OCI-M2 (cell line): ENCODE measurements around the gene CHN2.

Experiments used
- DNase-seq: peaks from one replicate; lab custom pipeline; 2025; ENCODE audit not compliant: unreplicated experiment; lab: John Stamatoyannopoulos, UW

The CHN2 gene

DNA sequence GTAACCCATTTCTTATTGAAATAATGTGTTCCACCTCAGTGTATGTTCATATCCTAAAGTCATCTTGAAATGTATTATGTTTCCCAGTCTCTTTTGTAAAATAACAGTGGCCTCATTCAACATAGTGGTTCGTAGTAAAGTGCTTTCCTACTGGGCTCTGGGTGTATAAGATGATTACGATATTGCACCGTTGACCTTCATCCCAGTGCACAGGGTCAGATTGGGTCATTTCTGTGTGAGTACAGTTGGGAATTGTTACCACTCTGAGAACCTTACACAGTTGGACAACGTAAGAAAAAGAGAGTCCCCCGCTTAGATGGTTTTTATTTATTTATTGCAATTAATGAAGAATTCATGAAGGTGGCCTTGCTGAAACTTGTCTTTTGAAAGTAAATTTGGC lies 135.6 kb downstream of the CHN2 start:
- DNase-seq = no peak

DNA sequence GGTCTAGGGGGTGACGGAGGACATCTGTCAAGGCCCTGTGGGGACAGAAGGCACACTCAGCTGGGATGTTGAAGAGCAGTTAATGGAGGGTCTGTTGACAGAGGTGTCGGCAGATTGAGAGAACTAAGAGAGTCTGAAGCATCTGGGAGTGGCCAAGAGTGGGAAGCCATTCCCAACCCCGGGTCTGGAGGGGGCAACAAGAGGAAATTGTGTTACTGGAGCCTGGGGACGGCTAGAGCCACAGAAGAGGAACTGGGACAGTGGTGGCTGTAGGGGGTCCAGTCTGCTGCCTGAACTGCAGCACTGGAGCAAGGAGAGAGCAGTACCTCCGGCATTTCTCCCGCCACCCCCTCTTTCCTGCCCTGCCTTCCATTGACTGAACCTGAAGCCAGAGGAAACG lies 136.6 kb downstream of the CHN2 start:
- no peak for DNase-seq

DNA sequence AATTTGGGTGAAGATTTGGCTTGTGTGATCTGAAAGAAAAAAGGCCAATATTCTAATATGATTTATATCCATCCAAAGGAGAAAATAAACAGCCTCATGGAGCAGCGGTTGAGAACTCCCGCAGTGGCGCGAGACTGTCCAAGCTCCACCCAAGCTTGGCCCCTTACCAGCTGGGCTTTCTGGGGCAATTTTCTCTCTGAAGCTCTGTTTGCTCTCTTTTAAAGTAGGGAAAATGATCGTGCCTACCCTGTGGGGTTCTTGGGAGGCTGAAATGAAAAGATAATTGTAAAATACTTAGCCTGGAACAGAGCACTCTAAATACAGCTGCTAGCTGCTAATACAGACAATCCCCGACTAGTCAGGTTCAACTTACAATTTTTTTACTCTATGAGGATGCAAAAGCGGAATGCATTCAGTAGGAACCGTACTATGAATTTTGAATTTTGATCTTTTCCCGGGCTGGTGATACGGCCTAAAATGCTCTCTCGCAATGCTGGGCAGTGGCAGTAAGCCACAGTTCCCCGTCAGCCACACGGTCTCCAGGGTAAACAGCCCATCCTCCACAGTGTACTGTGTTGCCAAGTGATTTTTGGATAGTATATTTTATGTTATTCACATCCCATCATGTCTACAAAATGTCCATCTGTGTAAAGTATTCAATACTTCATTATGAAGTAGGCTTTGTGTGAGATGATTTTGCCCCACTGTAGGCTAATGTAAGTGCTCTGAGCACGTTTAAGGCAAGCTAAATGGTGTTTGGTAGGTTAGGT lies 137.7 kb downstream of the CHN2 start:
- DNase-seq = no peak

DNA sequence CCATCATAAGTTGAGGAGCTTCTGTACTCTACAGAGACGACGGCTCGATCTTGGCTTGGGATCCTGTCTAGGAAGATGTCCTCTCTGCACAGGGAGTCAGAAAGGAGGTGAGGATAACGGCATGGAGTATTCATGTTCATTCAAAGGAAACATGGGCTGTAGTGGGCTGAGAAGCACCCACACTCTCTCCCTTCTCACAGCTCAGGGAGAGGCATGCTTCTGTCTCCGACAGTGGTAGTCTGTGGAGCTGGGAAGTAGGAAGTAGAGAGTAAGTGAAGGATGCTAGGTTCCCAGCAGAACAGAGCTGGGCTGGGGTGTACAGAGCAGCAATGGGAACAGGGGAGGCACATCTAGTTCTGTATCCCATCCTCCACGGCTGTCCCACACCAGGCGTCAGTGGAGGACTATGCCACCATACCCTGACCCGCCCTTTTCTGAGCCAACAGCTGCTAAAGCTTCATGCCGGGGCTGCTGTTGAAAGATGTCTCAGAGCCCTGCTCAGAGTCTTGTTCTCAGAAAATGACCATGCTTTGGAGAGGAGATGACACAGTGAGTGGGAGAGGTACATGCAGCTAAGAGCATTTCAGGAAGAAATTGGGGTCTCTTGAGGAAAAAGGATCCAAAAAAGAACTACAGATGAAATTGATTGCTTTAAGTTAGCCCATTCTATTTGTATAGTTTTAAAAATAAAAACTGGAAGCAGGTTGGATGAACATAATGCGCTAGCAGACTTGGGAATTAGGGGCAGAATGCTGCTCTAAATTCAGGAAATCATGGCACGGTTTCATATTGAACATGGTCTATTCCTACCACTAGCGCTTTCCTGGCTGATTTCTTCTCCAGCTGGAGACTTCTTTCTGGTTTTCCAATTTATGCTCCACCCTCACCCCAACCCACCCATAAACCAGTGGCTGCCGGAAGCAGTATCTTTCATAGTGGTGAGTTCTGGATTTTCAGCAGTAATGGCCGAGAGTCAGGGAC lies 138.6 kb downstream of the CHN2 start:
- DNase-seq = no peak

DNA sequence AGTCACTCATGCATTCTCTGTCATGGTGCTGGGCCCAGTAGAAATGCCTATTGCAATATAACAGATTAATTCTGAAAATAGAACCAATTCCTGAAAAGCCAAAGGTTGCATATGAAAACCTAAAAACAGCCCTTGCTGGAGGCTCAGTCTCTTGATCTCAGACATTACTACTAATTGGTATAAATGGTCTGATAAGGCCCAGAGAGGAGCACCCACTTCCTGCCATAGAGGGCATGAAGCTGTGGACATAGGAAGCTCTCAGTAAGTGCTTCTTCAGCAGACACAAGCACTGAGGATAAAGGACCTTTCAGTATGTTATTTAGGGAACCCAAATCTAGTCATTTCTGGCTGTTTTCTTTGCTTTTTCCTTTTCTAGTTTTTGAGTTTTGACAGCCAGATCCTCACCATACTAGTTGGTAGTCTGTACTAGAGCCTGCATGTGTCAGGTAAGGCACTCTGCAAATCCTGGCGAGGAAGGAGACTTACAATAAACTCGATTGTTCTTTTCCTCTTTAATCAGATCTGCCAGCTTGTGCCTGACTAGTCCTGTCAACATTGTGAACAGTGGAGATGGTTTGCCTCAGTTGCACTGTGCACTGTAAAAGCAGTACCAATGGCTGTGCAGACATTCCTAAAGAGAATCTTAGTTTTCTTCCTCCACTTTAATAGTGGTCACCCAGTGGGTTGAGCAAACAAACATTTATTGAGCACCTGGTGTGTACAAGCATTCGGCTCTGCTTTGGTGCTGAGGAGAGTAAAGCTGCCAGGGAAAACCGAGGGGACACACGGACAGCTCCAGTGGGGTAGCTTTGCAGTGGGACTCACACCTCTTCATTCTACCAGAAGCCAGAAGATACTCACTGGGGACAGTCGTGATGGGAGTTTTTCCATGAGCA lies 140.9 kb downstream of the CHN2 start:
- DNase-seq = no peak

DNA sequence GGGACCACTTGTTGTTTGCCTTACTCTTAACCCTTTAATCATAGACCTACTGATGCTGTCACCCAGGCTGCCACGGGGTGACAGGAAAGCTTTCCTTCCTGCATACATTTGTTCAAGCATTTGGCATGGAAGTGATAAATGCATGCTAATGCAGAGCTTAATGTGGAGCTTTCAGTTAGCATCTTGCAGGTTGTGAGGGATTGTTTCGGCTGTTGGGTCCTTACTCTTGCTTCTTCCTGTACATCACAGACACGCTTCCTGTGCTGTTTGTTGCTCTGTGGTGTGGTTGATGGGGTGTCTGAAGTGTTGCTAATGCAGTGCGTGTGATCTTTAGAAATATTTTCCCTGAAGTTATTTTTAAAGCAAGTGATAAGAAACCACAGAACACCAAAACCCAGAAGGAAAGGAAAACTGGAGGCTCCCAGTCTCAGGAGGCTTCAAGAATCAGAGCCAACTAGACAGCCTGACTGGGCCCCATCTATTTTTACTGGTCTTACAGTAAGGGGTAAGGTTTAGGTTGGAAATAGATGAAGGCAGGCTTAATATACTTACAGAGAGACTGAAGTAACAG lies 143.1 kb downstream of the CHN2 start:
- no peak for DNase-seq

DNA sequence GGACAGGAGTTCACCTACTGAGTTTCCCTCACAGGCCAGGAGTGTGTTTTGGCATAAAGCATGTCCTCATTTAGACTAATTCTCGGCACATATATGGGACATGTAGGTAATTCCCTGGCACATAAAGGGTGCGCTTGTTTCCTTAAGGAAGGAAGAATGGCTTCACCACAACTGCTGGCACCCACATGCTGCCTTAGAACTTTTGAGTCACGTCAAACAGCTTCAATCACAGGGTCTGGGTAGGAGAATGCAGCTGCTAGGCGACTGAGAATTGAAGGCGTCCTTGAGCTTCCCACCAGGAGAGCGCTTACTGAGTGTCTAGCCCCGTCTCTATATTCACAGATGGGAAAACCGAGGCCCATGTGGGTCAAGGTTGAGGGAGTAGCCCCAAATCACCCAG lies 146.1 kb downstream of the CHN2 start:
- DNase-seq = no peak

DNA sequence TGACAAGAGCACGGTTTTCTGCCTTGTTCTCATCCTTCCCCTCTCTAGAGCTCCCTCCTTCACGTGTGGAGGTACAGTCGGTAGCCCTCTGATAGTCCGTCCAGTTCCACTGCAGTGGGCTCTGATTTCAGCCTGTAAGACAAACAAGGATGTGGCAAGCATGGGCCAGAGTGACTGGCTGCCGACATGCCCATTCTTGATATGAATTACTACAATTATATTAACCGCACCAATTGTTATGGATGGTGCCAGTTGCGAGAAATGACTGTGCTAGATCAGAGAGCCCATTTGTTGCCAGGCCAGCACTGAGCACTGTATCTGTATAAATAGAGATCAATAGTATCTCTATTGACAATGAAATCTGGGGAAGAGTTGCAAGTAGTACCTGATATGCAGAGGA lies 146.6 kb downstream of the CHN2 start:
- DNase-seq = no peak

DNA sequence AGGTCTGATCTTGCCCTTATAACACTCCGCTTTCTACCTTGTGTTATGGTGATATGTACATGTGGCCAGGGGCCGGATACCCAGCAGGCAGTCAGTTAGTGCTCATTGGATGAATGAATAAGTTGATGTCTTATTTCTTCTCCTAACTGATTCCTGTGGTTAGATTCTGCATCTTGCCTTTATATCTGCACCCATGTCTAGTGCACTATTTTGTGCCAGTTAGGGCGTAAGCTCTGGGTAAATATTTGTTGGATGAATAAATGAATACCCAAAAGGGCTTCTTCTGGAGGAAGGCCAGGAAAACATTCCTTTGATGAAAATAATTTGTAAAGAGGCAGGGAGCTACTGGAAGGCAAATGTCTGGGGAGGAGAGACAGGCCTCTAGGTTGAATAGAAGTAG lies 148.2 kb downstream of the CHN2 start:
- DNase-seq = no peak

DNA sequence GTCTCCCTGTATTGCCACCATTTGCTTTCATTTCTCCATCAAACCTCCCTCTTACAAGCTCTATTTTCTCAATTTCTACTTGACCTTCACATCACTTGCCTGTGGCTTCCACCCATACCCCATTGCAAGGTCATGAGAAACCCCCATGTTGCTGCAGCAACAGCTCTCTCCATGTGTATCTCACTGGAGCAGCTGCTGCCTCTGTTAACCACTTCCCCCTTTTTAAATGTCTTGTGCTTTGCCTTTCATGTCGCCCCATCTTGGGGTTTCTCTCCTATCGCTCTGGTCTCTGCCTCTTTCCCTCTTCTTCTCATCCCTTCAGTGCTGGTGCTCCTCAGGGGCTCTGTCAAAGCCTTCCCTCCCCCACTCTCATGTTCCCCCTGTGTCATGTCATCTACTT lies 148.8 kb downstream of the CHN2 start:
- DNase-seq = no peak

DNA sequence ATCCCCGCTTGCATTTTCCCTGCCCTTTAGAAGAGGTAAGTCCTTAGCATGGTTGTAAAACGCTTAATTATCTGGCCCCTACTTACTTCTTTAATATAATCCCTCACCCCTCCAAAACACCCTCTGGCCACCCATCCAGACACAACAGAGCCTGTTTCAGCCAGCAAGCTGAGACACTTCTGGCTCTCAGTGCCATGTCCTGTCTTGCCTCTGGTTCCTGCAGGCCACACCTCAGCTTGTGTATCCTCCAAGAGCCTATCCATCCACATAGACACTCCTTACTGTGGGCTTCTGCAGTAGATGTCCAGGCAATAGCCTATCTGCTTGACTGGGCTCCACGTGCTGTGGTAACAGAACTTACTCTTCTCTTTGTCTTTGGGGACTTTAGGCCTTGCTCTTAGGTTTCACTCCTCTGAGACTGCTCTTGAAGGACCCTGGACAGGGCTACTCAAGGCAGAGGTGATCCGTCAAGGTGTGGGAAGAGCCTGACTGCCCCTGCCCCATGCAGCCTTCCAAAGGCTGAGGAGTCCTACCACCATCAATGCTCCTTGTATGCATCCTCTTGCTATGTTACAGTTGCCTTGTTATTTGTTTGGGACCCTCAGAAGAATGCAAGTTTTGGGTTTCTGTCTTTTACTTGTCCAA lies 149.9 kb downstream of the CHN2 start:
- no peak for DNase-seq

DNA sequence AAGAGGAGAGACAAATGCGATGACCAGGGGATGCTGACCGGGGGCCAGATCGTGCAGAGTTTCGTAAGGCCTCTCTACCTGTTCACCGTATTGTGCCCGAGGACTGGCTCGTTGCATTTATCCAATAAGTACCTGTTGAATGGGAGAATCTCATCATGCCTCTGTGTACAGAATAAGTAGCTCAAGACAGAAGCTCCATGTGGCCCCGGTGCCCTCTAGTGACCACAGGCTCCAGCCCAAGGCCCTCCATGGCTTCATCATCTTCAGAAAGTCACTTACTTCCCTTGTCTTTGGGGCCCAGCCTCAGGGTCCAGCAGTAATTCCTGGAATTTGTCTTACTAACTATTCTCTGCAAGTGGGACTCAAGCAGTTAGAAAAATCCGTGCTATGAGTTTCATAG lies 151.0 kb downstream of the CHN2 start:
- DNase-seq = no peak

DNA sequence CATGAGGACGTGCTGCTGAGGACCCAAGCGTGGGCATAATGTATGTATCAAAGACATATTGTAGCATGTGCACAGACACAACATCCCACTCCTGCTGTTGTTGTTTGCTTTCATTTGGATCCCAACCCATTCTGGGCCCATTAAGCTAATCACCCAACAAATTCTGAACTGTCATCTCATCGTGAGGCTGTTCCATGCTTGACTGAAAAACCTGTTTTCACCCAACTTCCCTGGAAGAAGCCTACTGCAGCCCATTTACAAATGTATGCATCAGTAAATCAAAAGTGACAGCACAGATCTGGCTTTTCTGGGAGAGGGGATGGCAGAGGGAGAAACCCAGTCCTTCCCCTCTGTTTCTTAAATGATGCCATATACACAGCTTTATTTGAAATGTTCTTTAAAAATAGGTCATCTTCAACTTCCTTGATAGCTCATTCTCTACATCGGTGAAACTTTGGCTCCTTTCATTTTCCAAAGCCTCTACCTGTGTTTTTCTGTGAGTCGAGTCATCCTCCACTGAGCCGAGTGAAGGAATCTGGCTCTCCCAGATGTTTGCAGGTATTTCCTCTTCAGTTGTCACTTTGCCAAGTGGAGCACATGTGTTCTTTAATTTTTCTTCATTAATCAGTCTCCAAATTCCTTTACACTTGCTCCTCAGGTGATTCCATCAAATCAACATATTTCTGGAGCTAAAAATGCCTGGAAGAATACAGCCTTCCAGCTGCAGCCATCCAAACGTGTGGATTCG lies 151.8 kb downstream of the CHN2 start:
- no peak for DNase-seq

DNA sequence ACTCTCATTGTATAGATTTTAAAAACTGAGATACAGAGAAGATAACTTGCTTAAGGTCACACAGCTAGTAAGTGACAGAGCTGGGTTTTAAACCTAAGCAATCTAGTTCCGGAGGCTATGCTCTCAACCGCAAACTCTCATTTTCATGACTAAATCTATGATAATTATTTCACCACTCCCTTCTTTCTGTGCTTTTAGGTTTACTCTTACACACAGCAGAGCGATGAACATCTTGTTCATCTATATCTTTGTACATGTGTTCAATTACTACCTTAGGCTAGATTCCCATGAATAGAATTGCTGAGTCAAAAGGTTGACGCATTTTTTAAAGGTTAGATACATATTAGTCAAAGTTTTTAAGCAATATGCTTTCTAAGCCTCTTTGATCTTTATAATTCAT lies 154.8 kb downstream of the CHN2 start:
- no peak for DNase-seq

DNA sequence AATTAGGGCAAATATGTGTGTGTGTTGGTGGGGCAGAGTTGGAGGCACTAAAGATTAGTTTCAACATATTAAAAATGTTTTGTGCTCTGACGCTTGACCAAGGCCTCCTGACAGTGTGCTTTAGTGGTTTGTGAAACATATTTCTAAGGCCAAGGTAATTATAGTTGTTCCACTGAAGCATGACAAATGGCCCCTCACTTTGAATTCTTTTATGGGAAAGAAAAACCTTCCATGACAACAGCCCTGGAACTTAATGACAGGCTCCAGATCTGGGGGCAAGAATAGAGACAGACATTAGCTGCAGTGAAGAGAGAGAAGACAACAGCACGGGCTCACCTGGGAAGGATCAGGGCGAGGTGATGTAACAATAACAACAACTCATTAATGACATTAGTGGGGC lies 155.8 kb downstream of the CHN2 start:
- no peak for DNase-seq

DNA sequence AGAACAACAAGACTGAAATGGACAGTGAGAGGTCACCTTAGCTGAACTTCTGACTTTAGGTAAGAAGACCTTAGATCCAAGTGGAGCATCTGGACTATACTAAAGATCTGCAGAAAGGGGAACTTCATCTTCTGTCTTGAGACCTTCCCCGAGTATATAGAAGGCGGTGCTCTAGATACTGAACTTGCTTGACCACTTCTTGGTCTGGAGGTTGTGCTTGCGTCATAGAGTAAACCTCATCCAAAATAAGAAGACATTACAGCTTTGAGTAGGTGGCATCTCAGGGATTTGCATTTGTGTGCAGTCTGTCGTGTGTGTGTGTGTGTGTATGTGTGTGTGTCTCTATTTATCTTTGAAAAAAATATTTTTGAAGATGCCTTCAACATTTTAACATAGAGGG lies 157.5 kb downstream of the CHN2 start:
- no peak for DNase-seq

DNA sequence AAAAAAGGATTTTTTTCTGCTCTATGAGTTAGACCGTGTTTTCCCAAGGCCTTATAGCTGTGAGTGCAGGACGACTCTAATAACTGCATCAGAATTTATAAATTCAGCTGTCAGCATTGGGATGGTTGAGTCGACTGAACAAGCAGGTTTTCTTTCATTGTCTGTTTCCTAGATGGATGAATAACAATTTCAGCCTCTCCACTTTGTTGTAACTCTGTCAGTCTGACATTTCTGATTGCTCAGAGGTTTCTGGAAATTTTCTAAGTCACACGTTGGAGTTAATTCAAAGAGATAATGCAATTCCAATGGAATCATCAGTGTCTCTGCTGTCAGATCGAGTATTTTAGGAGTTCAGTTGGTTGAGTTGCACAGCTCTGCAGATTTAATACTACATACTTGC lies 159.2 kb downstream of the CHN2 start:
- no peak for DNase-seq

DNA sequence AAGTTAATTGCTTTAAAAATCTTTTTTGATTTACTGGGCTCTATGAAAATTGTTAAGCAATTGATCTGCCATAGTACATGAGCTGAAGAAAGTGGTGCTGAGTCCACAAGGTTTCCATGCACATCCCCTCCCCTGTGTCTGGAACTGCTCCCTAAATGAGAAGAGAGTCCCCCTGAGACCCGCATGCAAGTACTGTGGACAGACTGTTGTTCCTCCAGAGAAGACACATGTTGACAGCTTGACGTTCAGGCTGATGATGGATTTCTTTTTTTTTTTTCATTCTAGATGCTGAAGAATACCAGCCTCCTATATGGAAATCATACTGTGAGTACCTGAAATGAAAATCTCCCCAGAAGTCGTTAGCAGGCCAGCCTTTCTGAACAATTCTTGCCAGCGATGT lies 159.8 kb downstream of the CHN2 start:
- no peak for DNase-seq

DNA sequence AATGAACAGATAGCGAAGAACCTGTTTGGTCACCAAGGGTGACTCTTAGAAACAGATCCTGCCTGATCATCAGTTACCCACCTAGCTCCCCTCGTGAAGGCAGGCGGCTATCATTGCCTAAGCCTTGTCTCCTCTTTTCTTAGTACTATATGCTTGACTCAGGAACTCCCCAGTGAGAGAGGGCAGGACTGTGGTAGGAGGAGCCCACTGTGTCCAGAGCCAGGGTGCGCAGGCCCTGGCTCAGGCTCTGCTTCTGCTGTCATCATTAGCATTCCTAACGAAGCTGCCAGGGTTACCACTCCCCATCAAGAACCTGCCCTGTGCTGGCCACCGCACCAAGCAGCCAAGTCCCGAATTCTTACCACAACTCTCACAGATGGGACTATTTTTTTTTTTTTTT lies 160.8 kb downstream of the CHN2 start:
- no peak for DNase-seq

DNA sequence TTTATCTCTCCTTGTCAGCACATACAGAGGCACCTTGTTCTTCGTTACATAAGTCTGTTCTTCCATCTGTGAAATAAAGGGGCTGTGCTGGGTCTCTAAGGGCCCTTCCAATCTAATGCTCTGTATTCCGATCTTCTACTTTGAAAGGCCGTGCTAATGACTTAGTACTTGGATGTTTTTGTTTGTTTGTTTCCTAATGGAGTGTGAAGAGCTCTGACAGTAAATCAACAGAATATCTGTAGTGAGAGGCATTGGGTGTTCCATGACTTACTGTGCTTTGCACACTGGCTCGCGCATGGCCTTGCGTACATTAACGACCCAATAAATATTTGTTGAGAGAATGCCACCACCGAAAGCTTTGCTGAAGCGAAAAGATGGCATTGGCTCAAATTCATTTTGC lies 162.1 kb downstream of the CHN2 start:
- no peak for DNase-seq
